Stimulated activated CD4-positive, alpha-beta T cell treated with anti-CD3 and anti-CD28 coated beads, Interleukin-12 subunit alpha, Interleukin-12 subunit beta, amount 100 ng/mL, for 24 hours (primary cell): ENCODE measurements around the gene PPP1CA.

Source experiments
- DNase-seq, 2 experiments: peaks; one replicate each; pipeline ENCODE4 v3.0.0-alpha.2; 2020; ENCODE audit warnings: low read depth in 2 of 2

Gene PPP1CA

DNA sequence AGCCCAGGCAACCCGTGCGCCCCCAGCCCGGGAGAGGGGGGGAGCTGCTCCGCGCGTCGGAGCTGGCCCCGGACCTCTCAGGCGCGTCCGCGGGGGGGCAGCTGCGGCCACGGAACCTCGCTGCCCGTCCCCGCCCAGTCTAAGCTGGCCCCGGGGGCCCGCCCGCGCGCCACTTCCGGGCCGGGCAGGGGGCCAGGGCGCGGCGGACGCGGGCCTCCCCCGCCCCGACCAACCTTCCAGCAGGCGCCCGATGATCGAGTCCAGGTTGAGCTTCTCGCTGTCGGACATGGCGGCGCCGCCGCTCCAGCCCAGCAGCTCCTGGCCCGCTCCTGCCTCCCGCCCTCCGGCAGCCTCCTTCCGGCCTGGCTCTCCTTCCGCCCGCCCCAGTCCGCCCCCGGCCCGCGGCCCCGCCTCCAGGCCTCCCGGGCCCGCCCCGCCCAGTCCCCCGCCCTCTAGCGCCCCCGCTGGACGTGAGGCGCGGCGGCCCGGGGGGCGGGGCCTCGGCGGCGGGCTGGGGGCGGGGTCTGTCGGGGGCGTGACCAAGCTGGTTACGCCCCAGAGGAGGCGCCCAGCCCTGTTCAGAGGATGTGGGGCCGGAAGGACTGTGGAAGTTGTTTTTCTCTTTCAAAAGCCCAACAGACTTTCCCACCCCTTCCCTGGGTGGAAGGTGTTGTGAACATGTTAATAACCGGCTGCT, at the start of gene PPP1CA:
Gene PPP1CA, minus strand, starts transcription at position 364 of the 697 bp plus-strand sequence. Its CDS starts 76 bp downstream, at position 288.
- peak; percentile 86 for DNase-seq

DNA sequence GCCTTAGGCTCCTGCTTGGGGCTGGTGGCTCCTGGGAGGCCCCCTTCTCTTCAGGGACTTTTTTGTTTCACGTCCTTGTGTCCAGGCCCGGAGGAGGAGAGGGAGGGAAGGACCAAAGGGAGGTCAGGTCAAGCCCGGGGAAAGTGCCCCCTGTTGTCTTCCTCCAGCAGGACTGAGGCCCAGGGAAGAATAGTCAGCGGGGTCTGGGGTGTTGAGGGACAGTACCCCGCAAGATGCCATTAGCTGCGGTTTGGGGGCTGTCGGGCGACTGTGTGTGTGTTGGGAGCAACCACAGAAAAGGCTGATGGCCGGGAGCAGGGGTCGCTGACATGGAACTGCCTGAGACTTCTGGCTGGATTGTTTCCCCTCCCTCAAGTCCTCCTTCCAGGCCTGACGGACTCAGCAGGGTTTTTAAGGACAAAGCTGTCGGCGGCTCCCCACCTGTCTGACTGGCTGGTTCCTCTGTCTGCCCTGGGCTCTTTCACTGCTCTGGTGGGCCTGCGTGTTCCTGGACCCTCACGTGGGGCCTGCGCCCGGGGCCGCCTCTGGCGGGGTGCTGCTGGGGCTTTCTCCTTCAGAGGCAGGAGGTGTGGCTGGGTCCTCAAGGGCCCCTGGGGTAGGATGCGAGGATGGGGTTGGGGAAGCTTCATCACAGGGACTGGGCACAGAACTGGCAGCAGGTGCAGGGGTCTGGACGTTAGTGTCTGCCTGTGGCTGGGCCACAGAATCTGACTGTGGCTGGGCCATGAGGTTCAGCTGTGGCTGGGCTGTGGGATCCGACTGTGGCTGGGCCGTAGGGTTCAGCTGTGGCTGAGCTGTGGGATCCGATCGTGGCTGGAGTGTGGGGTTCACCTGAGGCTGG, 49.4 kb upstream of the PPP1CA start:
- DNase-seq: no peak

DNA sequence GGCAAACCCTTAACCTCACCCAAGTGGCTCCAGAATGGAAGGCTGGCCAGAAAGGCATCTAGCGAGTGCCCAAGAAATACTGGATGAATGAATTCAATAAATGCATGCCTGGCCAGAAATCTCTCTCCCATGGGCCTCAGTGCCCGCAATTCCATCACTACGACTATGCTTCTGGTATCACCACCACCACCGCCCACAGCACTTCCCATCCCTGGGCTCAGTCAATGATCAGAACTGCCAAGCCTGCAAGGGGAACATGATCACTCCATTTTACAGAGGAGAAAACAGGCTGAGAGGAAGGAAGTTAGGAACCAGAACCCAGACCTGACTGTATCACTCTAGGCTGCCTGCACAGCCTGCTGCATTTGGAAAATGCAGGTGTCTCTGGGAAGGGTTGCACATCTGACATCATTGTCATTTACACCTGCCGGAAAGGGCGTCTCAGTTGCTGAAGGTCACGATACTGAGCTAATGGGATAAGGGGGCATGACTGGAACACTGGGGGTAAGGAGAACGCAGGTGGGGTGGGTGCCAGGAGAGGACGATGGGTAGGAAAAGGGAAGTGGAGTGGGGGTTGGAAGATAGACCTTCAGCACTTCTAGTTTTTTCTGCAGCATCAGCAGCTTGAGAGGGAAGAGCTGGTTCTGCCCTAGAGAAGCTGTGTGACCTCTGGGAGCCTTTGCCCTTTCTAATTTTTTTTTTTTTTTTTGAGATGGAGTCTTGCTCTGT, 47.6 kb upstream of the PPP1CA start:
- no peak for DNase-seq

DNA sequence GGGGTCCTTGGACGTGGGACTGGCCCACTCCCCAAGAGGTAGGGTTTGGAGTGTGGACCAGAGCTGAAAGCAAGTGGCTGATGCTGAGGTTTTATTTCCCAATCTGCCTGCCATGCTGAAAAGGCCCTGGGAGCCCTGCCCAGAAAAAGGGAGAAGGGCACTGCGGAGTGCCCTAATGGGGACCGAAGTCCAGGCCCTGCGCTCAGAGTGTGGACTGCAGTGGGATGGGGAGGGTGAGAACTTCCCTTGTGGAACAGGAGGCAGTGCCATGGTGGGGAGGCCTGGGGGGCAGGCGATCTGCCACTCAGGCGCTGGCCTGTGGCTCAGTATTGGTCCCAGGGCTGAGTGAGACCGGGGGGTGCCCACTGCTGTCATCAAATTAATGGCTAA, 46.6 kb upstream of the PPP1CA start:
- no peak for DNase-seq

DNA sequence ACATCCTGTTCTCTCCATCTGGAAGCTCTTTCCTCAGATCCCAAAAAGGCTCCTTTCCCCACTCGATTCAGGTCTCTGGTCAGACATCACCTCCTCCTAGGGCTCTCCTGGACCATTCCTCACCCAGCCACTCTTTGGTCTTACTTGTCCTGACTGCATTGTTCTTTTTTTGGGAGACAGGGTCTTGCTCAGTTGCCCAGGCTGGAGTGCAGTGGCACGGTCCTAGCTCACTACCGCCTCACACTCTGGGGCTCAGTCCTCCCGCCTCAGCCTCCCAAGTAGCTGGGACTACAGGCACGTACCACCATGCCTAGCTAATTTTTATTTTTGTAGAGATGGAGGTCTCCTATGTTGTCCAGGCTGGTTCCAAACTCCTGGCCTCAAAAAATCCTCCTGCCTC, 43.9 kb upstream of the PPP1CA start:
- no peak for DNase-seq

DNA sequence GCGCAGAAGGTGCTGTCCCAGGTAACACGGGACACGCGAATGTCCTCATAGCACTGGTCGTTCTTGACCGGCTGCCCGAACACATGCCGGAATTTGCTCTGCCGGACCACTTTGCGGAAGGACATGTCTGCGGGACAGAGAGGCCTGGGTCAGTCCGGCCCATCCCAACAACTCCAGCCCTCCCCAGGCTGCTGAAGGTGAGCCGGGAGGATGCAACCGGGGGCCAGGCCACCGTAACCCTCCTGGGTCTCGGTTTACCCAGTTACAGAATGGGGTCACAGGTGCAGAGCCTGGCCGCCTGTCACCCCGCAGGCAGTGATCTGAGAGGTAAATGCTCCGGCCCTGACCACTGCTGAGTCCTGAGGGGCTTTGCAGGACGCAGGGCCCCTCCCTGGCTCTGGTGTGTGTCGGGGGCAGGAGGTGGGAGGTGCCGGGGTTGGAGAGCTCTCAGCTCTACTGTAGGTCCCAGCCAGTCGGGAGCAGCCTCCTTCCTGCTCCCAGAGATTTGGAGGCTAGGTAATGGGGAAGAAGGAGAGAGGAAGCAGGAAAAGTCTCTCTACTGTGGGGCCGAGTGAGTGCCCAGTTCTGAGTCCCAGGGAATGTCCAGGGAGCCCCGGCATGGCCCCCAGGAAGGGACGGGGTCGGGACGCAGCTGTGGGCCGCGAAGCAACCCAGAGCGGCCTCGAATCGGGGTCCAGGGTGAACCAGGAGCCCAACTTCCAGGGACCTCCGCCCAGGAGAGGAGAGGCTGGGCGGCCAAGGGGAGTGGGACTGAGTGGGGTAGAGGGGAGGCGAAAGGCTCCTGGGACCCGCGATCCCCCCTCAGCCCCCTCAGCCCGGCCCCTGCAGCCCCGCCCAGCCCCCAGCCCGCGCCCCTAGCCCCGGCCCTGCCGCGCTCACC, 41.1 kb upstream of the PPP1CA start:
- DNase-seq: no peak

DNA sequence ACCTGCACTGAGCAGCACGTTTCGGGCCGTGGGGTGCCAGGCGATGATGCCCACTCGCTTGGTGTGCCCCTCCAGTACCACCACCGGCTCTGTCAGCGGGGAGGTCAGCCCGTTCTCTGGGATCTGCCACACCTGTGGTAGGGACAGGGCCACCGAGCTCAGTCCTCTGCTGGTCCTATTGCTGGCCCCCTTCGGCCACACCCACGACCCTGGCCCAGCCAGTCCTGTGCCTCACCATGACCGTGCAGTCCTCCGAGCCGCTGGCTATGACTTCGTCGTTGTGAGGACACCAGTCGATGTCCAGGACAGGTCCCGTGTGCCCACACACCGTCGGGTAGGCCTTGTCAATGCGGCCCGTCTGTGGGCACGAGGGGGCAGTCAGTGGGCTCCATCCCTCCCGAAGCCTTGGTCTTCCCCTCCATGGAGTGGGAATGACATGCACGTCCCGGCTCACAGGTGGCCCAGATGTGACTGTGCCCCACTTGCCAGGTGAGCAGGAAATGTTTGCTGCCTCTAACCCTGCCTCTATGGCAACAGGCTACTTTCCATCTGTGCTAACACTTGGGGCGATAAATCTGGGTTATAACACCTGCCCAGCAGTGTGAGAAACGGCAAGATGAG, 40.2 kb upstream of the PPP1CA start:
- DNase-seq: no peak

DNA sequence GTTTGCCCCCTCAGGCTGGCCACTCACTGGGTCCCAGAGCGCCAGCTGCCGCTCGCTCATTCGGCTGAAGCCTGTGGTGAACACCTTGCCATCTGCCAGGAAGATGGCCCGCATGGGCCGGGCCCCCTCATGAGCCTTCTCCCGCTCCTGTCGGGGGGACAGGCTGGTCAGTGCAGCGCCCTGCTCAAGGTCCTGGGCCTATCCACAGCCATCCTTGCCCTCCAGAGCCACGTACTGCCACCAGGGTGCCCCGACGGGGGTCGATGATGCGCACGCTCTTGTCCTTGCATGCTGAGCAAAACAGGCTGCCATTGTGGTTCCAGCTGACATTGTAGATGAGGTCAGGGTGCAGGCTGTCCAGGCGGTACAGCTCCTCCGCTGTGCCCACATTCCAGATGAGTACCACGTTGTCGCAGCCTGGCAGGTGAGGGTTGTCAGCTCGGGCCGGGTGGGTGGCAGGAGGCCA, 39.5 kb upstream of the PPP1CA start:
- no peak for DNase-seq

DNA sequence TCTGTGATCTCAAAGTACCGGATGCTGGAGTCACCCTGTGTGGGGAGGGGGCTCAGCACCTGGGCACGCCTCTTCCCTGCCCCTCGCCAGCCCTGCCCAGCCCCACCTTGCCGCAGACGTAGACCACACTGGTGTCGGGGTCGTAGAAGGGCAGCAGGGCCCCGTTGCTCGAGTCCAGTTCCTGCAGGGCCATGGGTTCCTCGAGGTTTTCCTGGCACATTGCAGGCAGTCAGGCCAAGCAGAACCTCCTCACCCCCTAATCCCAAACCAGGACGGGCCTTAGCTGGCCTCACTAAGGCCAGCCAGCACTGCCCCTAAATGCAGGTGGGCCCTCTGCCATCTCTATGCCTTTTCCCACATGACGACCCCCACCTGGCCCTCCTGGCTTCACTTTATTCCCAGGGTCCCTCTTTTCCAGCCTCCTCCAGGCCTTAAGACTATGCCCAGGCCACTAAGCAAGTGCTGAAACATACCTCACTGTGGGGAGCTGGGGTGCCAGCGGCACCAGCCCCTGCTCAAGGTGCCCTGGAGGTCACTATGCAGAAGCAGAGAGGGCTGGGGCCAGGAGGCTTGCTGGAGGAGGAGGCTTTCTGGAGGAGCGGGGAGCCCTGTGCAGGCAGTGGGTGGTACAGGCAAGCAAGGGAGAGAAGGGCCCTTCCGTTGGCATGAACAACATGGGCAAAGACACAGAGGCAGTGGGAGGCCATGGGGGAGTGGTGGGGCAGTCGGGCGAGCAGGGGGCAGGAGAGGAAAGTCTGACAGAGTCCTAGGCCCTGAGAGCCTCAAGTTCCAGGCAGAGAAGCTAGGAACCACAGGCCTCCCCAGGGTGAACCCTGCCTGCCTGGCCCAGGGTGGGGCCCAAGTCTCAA, 38.8 kb upstream of the PPP1CA start:
- DNase-seq: no peak

DNA sequence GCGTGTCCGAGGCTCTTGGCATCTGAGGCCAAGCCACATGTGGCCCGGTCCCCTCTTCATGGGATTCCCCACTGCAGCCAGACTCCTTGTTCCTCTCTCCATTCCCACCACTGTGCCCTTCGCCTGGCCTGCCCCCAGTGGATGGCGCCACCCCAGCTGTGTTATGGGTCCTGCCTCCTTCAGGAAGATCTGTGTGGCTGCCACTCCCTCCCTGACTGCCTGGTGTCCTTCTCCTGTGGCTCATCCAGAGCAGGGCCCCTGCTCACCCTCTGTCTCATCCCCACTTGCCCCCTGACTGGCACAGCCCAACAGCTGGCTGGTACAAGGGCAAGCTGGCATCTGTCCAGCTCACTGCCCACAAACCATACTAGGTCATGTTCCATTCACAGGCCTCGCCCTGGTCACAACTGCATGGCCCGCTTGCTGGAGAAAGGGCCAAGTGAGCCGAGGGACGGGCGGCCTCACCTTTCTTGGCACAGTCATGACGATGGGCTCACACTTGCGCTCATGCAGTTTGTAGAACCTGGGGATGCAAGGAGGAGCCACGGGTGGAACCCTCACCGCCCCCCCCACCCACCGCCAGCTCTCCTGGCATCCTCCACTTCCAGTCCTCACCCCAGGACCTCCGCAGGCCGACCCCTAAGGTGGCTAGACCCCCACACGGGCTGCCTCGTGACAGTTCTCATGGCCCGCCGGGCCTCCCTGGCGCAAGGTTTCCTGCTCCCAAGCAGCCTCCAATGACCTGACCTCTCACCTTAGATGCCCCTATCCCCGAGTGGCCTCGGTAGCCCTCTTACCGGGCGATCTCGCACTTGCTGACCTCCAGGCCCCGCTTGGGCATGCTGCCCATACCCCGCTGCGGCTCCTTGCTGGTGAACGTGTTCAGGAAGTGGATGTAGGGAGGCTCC, 37.9 kb upstream of the PPP1CA start:
- no peak for DNase-seq

DNA sequence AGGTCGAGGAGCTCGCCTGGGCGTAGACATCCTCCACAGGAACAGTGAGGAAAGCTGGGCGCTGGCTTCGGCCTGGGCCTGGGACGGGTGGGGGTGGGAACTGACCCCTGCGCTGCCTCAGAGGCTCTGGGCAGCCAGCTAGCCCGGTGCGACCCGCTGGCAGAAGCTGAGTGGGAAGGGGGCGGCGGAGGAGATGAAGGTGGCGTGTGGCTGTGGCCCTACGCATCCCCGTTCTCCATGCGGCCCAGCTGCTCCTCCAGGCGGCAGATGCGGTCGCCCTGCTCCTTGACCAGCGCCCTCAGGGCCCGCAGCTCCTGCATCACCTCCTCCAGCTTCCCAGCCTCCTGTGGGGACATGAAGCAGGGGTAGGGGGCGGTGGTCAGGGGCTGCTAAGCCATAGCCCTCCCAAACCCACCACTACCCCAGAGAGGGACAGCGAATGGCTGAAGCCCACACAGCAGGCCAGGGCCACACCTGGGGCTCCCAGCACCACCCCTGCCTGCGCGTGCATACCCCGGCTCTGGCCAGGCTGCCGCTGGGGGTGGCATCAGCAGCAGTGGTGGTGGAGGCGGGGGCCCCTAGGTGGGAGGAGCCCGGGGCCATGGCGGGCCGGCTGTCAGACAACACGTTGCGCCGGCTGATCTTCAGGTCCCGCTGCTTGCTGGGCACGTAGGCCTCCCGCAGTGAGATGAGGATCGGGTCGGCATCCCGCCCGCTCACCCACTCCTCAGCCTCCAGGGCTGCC, 36.7 kb upstream of the PPP1CA start:
- DNase-seq: peak in 1 of 2 experiments; percentile 82

DNA sequence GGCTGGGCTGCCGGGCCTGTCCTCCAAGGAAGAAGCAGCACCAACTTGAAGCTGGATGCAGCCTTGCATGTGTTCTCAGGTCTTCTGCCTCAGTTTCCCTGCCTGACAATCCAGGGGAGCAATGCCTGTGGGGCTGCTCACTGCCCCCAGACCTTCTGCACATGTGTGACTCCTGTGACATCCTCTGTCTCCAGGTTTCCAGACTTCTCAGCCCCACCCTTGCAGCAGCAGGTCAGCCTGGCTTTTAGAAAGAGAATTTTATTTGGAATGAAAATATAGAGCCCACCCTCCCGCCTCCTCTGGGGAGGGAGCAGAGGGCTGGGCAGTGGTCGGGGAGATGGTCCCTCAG, 36.1 kb upstream of the PPP1CA start:
- DNase-seq: no peak

DNA sequence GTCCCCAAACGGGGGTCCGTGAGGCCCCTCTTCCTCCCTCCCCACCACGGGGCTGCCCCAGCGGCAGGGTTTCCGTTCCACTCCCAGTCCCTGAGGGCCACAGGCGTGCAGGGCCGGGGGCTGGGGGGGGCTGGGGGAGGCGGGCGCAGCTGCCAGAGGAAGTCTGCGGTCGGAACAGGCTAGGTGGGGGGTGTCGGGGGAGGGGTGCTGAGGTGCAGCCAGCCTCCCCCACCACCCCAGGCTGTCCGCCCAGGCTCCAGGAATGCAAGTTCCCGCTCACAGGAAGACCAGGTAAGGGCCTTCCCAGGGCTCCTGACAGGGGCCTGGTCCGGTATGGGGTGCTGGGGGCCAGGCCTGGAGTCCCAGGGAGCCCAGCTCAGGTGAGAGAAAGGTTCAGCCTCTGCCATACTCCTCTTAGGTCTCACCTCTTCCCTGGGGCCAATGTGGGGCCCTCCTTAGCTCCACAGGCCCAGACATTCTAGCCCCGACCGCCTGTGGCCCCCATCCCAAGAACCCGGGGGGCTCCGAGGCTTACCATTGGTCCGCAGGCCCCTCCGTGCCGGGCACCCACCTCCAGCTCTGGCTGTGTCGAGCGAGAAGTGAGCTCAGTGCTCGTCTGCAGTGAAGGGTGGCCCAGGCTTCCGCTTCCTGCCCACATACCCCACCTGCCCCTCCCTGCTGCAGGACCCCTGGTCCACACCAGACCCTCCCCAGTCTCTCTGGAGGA, 35.6 kb upstream of the PPP1CA start, which contains the start of gene PTPRCAP:
Gene PTPRCAP, minus strand, starts transcription at position 601 of the 727 bp plus-strand sequence. Its CDS starts 63 bp downstream, at position 538.
- DNase-seq: peak; percentile 56 to 75

DNA sequence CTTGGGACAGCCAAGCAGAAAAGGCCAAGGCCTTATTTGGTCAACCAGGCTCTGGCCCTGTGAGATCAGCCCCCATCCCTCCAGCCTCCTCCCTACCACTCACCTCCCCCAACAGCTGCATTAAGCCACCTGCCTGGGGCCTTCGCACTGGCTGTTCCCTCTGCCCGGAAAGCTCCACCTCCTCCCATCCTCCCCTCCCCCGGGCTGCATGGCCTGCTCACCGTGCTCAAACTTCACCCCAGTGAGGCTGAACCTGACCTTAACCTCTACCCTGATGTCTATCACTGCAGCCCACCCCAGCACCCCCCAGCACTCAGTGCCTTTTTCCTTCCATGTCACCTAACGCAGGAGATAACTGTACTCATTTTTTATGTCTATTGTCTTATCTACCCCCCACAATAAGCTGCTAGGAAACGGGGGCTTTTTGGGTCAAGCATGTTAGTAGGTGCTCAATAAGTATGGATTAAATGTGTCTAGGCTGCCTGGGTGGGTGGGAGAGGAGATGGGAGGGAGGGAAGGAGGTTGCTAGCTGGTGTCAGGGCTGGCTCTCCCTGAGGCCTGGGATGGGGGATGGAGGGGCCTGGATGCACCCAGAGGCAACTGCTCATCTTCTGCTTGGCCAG, 34.9 kb upstream of the PPP1CA start:
- DNase-seq: peak; percentile 66 to 81

DNA sequence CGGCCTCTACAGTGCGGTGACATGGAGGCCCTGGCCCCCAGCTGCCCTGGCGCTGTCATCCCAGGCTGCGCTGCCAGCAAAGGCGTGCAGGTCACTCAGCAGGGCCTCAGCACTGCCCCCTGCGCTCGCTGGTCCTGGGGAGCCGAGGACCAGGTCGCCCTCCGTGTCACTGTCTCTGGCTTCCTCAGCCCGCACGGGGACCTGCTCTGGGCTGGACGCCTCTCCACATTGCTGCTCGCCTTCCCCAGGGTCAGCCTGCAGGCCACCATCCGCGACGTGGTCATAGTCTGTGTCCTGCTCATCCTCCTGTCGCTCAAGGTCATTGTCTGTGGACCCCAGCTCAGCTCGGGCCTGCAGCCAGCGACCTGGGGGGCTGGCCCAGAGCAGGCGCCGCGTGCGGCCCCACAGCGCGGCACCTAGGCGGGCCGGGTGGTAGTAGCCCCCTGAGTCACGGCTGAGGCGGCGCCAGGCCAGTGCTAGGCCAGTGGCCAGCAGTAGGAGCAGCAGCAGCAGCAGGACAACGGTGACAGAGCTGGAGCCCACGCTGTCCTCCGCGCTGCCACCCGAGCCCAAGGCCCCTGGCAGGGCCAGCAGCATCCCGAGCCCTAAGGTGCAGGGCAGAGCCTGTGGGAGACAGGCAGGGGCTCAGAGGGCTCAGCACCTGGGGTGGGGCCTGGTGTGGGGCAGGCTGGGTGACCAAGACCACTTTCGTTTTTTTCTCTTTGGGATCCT, 34.2 kb upstream of the PPP1CA start:
- no peak for DNase-seq
